Nephron (organoid): ENCODE data around the gene GPT2.

Experiments
- H3K27ac Mint-ChIP-seq, 3 experiments: 2 replicates each; pipeline ENCODE4 v1.8.0; 2020; ENCODE audit warnings: mixed read lengths in 3 of 3, mild to moderate bottlenecking in 2 of 3, moderate library complexity in 1 of 3
- H3K27me3 Mint-ChIP-seq: 2 replicates; pipeline ENCODE4 v1.8.0; 2021; ENCODE audit warnings: low read depth, mild to moderate bottlenecking, moderate library complexity, mixed read lengths
- H3K36me3 Mint-ChIP-seq: 2 replicates; pipeline ENCODE4 v1.8.0; 2020; ENCODE audit warnings: low read depth, mixed read lengths
- H3K4me1 Mint-ChIP-seq: 2 replicates; pipeline ENCODE4 v1.8.0; 2020; ENCODE audit warnings: mixed read lengths
- H3K4me3 Mint-ChIP-seq, 3 experiments: 2 replicates each; pipeline ENCODE4 v1.8.0; 2020; ENCODE audit warnings: mild to moderate bottlenecking in 3 of 3, mixed read lengths in 3 of 3, moderate library complexity in 2 of 3
- H3K9me3 Mint-ChIP-seq: 2 replicates; pipeline ENCODE4 v1.8.0; 2020; ENCODE audit warnings: mixed read lengths
- TF ChIP-seq, protein P1 (sequence below), 3 experiments: fragments of 200-600 bp; sonication (generic); IDR thresholded peaks; one replicate each; pipeline ENCODE4 v1.5.0; 2021; ENCODE audit warnings: antibody characterized with exemption in 3 of 3; ENCODE audit not compliant: unreplicated experiment in 3 of 3

GPT2 gene

DNA sequence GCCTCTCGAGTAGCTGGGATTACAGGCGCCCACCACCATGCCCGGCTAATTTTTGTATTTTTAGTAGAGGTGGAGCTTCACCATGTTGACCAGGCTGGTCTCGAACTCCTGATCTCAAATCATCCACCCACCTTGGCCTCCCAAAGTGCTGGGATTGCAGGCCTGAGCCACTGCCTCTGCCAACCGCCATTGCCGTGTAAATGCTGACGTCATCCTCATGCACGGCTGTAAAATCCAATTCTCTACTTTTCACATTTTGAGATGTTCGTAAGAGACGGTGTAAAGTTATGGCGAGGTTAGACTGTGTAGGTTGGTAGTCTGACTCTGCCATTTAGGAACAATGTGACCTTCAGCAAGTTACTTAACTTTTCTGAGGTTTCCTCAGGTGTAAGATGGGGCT, 91.0 kb downstream of the GPT2 start:
- no peaks in the 10 kb centered on the region for H3K27me3 Mint-ChIP-seq
- TF ChIP-seq, protein P1, sequence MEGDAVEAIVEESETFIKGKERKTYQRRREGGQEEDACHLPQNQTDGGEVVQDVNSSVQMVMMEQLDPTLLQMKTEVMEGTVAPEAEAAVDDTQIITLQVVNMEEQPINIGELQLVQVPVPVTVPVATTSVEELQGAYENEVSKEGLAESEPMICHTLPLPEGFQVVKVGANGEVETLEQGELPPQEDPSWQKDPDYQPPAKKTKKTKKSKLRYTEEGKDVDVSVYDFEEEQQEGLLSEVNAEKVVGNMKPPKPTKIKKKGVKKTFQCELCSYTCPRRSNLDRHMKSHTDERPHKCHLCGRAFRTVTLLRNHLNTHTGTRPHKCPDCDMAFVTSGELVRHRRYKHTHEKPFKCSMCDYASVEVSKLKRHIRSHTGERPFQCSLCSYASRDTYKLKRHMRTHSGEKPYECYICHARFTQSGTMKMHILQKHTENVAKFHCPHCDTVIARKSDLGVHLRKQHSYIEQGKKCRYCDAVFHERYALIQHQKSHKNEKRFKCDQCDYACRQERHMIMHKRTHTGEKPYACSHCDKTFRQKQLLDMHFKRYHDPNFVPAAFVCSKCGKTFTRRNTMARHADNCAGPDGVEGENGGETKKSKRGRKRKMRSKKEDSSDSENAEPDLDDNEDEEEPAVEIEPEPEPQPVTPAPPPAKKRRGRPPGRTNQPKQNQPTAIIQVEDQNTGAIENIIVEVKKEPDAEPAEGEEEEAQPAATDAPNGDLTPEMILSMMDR (IDR thresholded peaks at IDR 0.05; ENCODE audit: unreplicated experiment in 3 of 3): no peak
- H3K27ac Mint-ChIP-seq: peak overlapping the region; percentile 60 to 100 (median 99)

DNA sequence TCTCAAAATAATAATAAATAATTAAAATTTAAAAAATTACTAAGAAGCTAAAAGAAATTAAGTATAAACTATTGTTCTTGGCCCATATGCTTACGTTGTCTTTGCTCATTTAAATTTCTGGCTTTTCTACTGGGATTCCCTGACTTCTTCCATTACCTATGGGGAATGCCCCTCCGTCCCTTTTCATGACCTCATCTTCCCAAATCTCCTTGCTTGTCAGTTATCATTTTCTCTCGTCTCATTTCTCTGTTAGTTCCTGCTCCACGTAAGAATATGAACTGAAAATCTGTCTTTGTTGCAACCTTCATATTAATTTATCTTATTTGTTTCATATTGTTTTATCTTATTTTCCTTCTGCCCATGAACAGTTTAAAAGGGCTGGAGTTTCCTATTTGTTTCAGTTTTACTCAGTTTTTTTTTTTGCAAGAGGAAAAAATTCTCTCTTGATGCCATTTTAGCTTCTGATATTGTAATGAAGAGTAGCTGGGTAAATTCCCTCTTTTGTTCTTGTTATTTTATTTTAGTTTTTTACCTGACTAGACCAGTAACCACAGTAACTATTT, 91.8 kb downstream of the GPT2 start:
- Mint-ChIP-seq H3K9me3 (no peaks in the 10 kb centered on the region), H3K27ac (peak overlapping the region; percentile 1 to 54 (median 52))
- TF ChIP-seq, protein P1 (IDR thresholded peaks at IDR 0.05; ENCODE audit: unreplicated experiment in 3 of 3): no peak

More for the DNA sequence above, 91.0 kb downstream of the GPT2 start:
- Mint-ChIP-seq H3K4me1 (peaks cover 23% of the 10 kb centered on the region), H3K36me3 (peaks cover 15% of the 10 kb centered on the region), H3K9me3 (no peaks in the 10 kb centered on the region), H3K4me3 (peak overlapping the region; percentile 94 to 95 (median 94))

DNA sequence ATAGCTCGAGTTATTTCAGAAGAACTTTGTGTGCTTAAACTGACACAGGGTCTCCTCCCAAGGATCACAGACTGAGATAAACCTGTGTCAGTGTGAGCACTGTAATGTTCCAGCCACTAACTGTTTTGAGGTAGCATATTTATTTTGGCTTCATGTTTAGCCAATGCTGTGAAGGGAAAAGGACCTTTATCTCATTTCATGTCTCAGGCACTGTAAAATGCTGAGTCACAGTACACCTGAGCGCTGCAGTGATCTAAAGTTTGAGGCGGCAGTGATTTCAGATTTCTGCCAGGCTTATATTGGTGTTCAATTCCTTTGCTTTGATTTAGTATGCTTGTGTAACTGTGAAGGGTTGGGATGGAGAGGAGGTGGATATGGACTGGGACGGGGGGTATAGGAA, 92.4 kb downstream of the GPT2 start:
- H3K27ac Mint-ChIP-seq: peak overlapping the region in 1 of 3 experiments; percentile 42
- H3K36me3 Mint-ChIP-seq: peaks cover 6% of the 10 kb centered on the region
- peaks cover 16% of the 10 kb centered on the region for H3K4me1 Mint-ChIP-seq
- H3K9me3 Mint-ChIP-seq: no peaks in the 10 kb centered on the region
- no peak overlapping the region for H3K4me3 Mint-ChIP-seq
- H3K27me3 Mint-ChIP-seq: no peaks in the 10 kb centered on the region
- TF ChIP-seq, protein P1 (IDR thresholded peaks at IDR 0.05; ENCODE audit: unreplicated experiment in 3 of 3): no peak

More for the DNA sequence above, 91.8 kb downstream of the GPT2 start:
- peaks cover 12% of the 10 kb centered on the region for H3K36me3 Mint-ChIP-seq
- H3K4me3 Mint-ChIP-seq: peak overlapping the region; percentile 40 to 75 (median 70)
- no peaks in the 10 kb centered on the region for H3K27me3 Mint-ChIP-seq
- peaks cover 22% of the 10 kb centered on the region for H3K4me1 Mint-ChIP-seq
